Measurements from ENCODE around the gene MYL12A.

The MYL12A gene

DNA sequence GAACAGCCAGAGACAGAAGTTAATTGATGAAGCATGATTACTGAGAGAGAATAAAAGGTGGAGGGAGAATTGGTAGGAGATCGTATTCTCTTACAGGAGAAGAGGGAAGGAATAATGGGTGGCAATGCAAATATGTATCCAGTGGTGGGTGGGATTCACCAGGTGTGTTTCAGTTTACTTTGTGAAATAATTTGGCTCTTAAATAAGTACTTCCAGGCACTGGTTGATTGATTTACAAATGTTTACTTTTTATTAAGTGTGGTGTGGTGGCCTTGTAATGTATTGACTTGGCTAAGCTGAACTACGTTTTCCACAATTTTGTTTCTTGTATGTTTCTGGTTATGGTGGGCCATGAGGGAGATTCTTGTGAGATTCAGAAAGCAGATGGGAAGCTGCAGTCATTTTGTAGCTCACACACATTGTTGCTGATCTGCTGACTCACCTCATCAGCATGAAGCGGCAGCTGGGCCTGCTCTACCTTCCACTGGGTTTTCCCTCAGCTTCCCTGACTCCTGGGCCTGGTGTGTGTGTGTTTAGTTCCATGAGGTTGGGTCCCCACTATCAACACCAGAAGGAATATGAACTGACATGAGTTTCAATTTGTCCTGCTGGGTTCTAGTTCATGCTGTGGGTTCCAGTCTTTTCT, 47.0 kb downstream of the MYL12A start:
- H3K36me3 Mint-ChIP-seq (ENCODE audit: low read depth): no peaks in the 10 kb centered on the region

GRCh38 chr18:3297025-3297984, 49.7 kb downstream of the MYL12A start:
- peak; percentile 94 for DNase-seq (ENCODE audit: low spot score)
- Mint-ChIP-seq H3K9me3 (no peaks in the 10 kb centered on the region), H3K27ac (peak overlapping the region; percentile 83), H3K4me1 (ENCODE audit: low read depth) (peaks cover 6% of the 10 kb centered on the region), H3K36me3 (ENCODE audit: low read depth) (no peaks in the 10 kb centered on the region), H3K4me3 (peak overlapping the region; percentile 91), H3K27me3 (ENCODE audit: low read depth) (peaks cover 20% of the 10 kb centered on the region)

More for the DNA sequence above, 47.0 kb downstream of the MYL12A start:
- Mint-ChIP-seq H3K9me3 (peaks cover 10% of the 10 kb centered on the region), H3K27ac (no peak overlapping the region), H3K4me3 (no peak overlapping the region), H3K27me3 (ENCODE audit: low read depth) (peaks cover 5% of the 10 kb centered on the region), H3K4me1 (ENCODE audit: low read depth) (peaks cover 6% of the 10 kb centered on the region)
- DNase-seq (ENCODE audit: low spot score): no peak

- DNase-seq (ENCODE audit: low spot score): no peak
- peak overlapping the region; percentile 80 for H3K27ac Mint-ChIP-seq
- no peak overlapping the region for H3K4me3 Mint-ChIP-seq
- H3K4me1 Mint-ChIP-seq (ENCODE audit: low read depth): peaks cover 13% of the 10 kb centered on the region
- H3K27me3 Mint-ChIP-seq (ENCODE audit: low read depth): peaks cover 12% of the 10 kb centered on the region
- H3K36me3 Mint-ChIP-seq (ENCODE audit: low read depth): no peaks in the 10 kb centered on the region
- no peaks in the 10 kb centered on the region for H3K9me3 Mint-ChIP-seq
These were observed 57.2 kb downstream of the MYL12A start for GRCh38 chr18:3304832-3305231.

- H3K36me3 Mint-ChIP-seq (ENCODE audit: low read depth): no peaks in the 10 kb centered on the region
- DNase-seq (ENCODE audit: low spot score): peak; percentile 76
- H3K4me1 Mint-ChIP-seq (ENCODE audit: low read depth): peaks cover 13% of the 10 kb centered on the region
- H3K27me3 Mint-ChIP-seq (ENCODE audit: low read depth): peaks cover 8% of the 10 kb centered on the region
- no peaks in the 10 kb centered on the region for H3K9me3 Mint-ChIP-seq
- H3K4me3 Mint-ChIP-seq: no peak overlapping the region
- H3K27ac Mint-ChIP-seq: peak overlapping the region; percentile 80
These were observed 57.8 kb downstream of the MYL12A start for GRCh38 chr18:3305354-3305762.
